Measurements from ENCODE around the gene BAG5. TPM values are rescaled to one million over a fixed set of nuclear protein-coding genes. Genes with fewer than 3 reads are reported as not detected.

The BAG5 gene
- total RNA-seq, 1 experiment from 2014 or later = 28.9 TPM

- POLR2A ChIA-PET = no interaction called here
- Histone ChIP-seq H3K27me3 (replicated peaks; ENCODE audit: control insufficient read depth, insufficient read depth, low read length) (no peaks in the 10 kb centered on the region), H3K9me3 (no peaks in the 10 kb centered on the region), H3K36me3 (ENCODE audit: control insufficient read depth, insufficient read depth, low read length) (no peaks in the 10 kb centered on the region; the same call in 1 of the 2 replicates), H3K4me3 (ENCODE audit: low read depth, low read length) (no peak overlapping the region), H3K4me1 (no peaks in the 10 kb centered on the region)
- no peak for TF ChIP-seq CTCF (IDR thresholded peaks at IDR 0.05; ENCODE audit: insufficient read depth in 1 of 2, low read depth in 1 of 2, low read length in 1 of 2, severe bottlenecking in 1 of 2, unreplicated experiment in 1 of 2)
- Mint-ChIP-seq H3K4me3 (ENCODE audit: unreplicated experiment) (no peak overlapping the region), H3K9me3 (ENCODE audit: unreplicated experiment) (no peaks in the 10 kb centered on the region), H3K36me3 (ENCODE audit: insufficient read depth, unreplicated experiment) (peaks cover 41% of the 10 kb centered on the region), H3K27ac (ENCODE audit: unreplicated experiment) (no peak overlapping the region), H3K27me3 (ENCODE audit: insufficient read depth, unreplicated experiment) (no peaks in the 10 kb centered on the region), H3K4me1 (ENCODE audit: low read depth, unreplicated experiment) (no peaks in the 10 kb centered on the region)
- no peak for DNase-seq
- BruUV-seq (replicated peaks) = no TSS peak
- intact Hi-C loops (cut with micrococcal nuclease; ENCODE audit: unreplicated experiment) = no loop called here
- CTCF ChIA-PET = no interaction called here
Measured at GRCh38 chr14:103581206-103581605, 18.7 kb upstream of the BAG5 start.

- H3K4me3 Mint-ChIP-seq (ENCODE audit: unreplicated experiment) = no peak overlapping the region
- CTCF ChIA-PET = no interaction called here
- POLR2A ChIA-PET = no interaction called here
- no TSS peak for BruUV-seq (replicated peaks)
- no peak overlapping the region for H3K27ac Mint-ChIP-seq (ENCODE audit: unreplicated experiment)
- no peaks in the 10 kb centered on the region for H3K27me3 ChIP-seq (replicated peaks; ENCODE audit: control insufficient read depth, insufficient read depth, low read length)
- peaks cover 3% of the 10 kb centered on the region for H3K36me3 ChIP-seq (ENCODE audit: control insufficient read depth, insufficient read depth, low read length)
- intact Hi-C loops (cut with micrococcal nuclease; ENCODE audit: unreplicated experiment) = loop anchor here (10.0 kb wide), 1 partner anchor 86 kb away; no protein-coding TSS in a partner anchor
- no peak for TF ChIP-seq CTCF (IDR thresholded peaks at IDR 0.05; ENCODE audit: insufficient read depth in 1 of 2, low read depth in 1 of 2, low read length in 1 of 2, severe bottlenecking in 1 of 2, unreplicated experiment in 1 of 2)
- H3K9me3 Mint-ChIP-seq (ENCODE audit: unreplicated experiment) = no peaks in the 10 kb centered on the region
- H3K9me3 ChIP-seq = no peaks in the 10 kb centered on the region
- H3K4me1 ChIP-seq = no peaks in the 10 kb centered on the region
- H3K36me3 Mint-ChIP-seq (ENCODE audit: insufficient read depth, unreplicated experiment) = peaks cover 51% of the 10 kb centered on the region
- H3K4me3 ChIP-seq (ENCODE audit: low read depth, low read length) = no peak overlapping the region
- no peaks in the 10 kb centered on the region for H3K27me3 Mint-ChIP-seq (ENCODE audit: insufficient read depth, unreplicated experiment)
- H3K4me1 Mint-ChIP-seq (ENCODE audit: low read depth, unreplicated experiment) = no peaks in the 10 kb centered on the region
- DNase-seq = no peak
Measured at GRCh38 chr14:103578401-103579075, 16.1 kb upstream of the BAG5 start.

- POLR2A ChIA-PET = no interaction called here
- intact Hi-C loops (cut with micrococcal nuclease; ENCODE audit: unreplicated experiment) = loop anchor here (10.0 kb wide), 1 partner anchor 88 kb away; no protein-coding TSS in a partner anchor
Measured at GRCh38 chr14:103576371-103577024, 14.0 kb upstream of the BAG5 start.

More at GRCh38 chr14:103576371-103577024, 14.0 kb upstream of the BAG5 start:
- H3K4me3 ChIP-seq (ENCODE audit: low read depth, low read length) = no peak overlapping the region
- peaks cover 44% of the 10 kb centered on the region for H3K36me3 Mint-ChIP-seq (ENCODE audit: insufficient read depth, unreplicated experiment)
- no peak overlapping the region for H3K27ac Mint-ChIP-seq (ENCODE audit: unreplicated experiment)
- no peak overlapping the region for H3K4me3 Mint-ChIP-seq (ENCODE audit: unreplicated experiment)
- no TSS peak for BruUV-seq (replicated peaks)
- no peaks in the 10 kb centered on the region for H3K4me1 Mint-ChIP-seq (ENCODE audit: low read depth, unreplicated experiment)
- no peaks in the 10 kb centered on the region for H3K27me3 ChIP-seq (replicated peaks; ENCODE audit: control insufficient read depth, insufficient read depth, low read length)
- no peak for TF ChIP-seq CTCF (IDR thresholded peaks at IDR 0.05; ENCODE audit: insufficient read depth in 1 of 2, low read depth in 1 of 2, low read length in 1 of 2, severe bottlenecking in 1 of 2, unreplicated experiment in 1 of 2)
- H3K27me3 Mint-ChIP-seq (ENCODE audit: insufficient read depth, unreplicated experiment) = no peaks in the 10 kb centered on the region
- H3K36me3 ChIP-seq (ENCODE audit: control insufficient read depth, insufficient read depth, low read length) = peaks cover 3% of the 10 kb centered on the region
- H3K9me3 Mint-ChIP-seq (ENCODE audit: unreplicated experiment) = no peaks in the 10 kb centered on the region
- no peaks in the 10 kb centered on the region for H3K4me1 ChIP-seq
- no peaks in the 10 kb centered on the region for H3K9me3 ChIP-seq
- no peak for DNase-seq
- CTCF ChIA-PET = no interaction called here

Measured in Caco-2 (cell line).